ENCODE results near the gene YDJC. TPM values are rescaled to one million over a fixed set of nuclear protein-coding genes. Genes with fewer than 3 reads are reported as not detected.

YDJC gene
- total and polyA plus RNA-seq, 2 of the 13 experiments (the other 11 are each of a cell fraction or from before 2014, with no cell fraction given): 15.3 to 32.0 TPM

DNA sequence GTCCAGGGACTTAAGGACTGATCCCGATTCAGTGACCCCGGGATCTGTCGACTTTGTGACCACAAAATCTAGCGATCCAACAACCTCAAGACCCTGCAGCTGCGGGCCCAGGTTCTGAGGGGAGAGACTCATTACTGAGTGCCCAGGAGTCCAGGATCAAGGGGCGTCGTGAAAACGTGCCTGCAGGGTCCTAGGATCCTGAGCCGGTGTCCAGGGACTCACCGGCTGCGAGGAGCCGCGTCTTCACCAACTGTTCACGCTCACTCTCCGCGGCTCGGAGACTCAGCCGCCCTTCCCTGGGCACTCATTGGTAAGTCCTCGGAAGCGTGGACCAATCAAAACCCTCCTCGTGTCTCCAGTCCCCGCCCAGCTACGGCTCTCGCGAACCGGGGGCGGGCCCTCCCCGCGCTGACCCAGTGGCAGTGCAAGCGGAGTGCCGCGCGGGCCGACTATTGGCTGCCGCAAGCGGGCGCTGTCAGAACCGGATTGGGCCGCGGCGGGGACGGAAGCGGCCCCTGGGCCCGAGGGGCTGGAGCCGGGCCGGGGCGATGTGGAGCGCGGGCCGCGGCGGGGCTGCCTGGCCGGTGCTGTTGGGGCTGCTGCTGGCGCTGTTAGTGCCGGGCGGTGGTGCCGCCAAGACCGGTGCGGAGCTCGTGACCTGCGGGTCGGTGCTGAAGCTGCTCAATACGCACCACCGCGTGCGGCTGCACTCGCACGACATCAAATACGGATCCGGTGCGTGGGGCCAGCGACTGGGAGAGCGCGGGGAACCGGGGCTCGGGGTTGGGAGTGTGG lies 12.2 kb upstream of the YDJC start, which contains the start of gene SDF2L1 (continued):
- TF ChIP-seq, protein P1, sequence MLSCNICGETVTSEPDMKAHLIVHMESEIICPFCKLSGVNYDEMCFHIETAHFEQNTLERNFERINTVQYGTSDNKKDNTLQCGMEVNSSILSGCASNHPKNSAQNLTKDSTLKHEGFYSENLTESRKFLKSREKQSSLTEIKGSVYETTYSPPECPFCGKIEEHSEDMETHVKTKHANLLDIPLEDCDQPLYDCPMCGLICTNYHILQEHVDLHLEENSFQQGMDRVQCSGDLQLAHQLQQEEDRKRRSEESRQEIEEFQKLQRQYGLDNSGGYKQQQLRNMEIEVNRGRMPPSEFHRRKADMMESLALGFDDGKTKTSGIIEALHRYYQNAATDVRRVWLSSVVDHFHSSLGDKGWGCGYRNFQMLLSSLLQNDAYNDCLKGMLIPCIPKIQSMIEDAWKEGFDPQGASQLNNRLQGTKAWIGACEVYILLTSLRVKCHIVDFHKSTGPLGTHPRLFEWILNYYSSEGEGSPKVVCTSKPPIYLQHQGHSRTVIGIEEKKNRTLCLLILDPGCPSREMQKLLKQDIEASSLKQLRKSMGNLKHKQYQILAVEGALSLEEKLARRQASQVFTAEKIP (CRISPR knock-in tag; IDR thresholded peaks at IDR 0.05; ENCODE audit: borderline replicate concordance): no peak
- TF ChIP-seq, protein P2, sequence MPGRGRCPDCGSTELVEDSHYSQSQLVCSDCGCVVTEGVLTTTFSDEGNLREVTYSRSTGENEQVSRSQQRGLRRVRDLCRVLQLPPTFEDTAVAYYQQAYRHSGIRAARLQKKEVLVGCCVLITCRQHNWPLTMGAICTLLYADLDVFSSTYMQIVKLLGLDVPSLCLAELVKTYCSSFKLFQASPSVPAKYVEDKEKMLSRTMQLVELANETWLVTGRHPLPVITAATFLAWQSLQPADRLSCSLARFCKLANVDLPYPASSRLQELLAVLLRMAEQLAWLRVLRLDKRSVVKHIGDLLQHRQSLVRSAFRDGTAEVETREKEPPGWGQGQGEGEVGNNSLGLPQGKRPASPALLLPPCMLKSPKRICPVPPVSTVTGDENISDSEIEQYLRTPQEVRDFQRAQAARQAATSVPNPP (CRISPR knock-in tag; IDR thresholded peaks at IDR 0.05): 0 out of 2 replicates have a peak, but pooled peaks have one; percentile 26
- peak; percentile 92 for TF ChIP-seq SP4 (CRISPR knock-in tag; IDR thresholded peaks at IDR 0.05)
- no peak for TF ChIP-seq HOXD1 (CRISPR knock-in tag; IDR thresholded peaks at IDR 0.05)
- TF ChIP-seq NR2F1 (CRISPR knock-in tag; IDR thresholded peaks at IDR 0.05): no peak
- TF ChIP-seq MZF1 (CRISPR knock-in tag; IDR thresholded peaks at IDR 0.05; ENCODE audit: borderline replicate concordance): no peak
- TF ChIP-seq ZNF652 (CRISPR knock-in tag; IDR thresholded peaks at IDR 0.05; ENCODE audit: borderline replicate concordance, low read depth): no peak
- no peak for TF ChIP-seq ZBTB8A (CRISPR knock-in tag; IDR thresholded peaks at IDR 0.05; ENCODE audit: borderline replicate concordance, low read depth)
- TF ChIP-seq ISL2 (CRISPR knock-in tag; IDR thresholded peaks at IDR 0.05): 0 out of 2 replicates have a peak, but pooled peaks have one; percentile 12
- peak; percentile 22; the same call in 1 of the 2 replicates for TF ChIP-seq ZSCAN31 (CRISPR knock-in tag; IDR thresholded peaks at IDR 0.05; ENCODE audit: low read depth)
- TF ChIP-seq ZNF430 (CRISPR knock-in tag; IDR thresholded peaks at IDR 0.05): 0 out of 2 replicates have a peak, but pooled peaks have one; percentile 37
- TF ChIP-seq NRL (CRISPR knock-in tag; IDR thresholded peaks at IDR 0.05; ENCODE audit: borderline replicate concordance): no peak; the same call in 1 of the 2 replicates
- no peak for TF ChIP-seq MAFF (IDR thresholded peaks at IDR 0.05; ENCODE audit: low read depth, low read length)
- TF ChIP-seq NPAS2 (CRISPR knock-in tag; IDR thresholded peaks at IDR 0.05; ENCODE audit: borderline replicate concordance): no peak
- TF ChIP-seq, protein P3, sequence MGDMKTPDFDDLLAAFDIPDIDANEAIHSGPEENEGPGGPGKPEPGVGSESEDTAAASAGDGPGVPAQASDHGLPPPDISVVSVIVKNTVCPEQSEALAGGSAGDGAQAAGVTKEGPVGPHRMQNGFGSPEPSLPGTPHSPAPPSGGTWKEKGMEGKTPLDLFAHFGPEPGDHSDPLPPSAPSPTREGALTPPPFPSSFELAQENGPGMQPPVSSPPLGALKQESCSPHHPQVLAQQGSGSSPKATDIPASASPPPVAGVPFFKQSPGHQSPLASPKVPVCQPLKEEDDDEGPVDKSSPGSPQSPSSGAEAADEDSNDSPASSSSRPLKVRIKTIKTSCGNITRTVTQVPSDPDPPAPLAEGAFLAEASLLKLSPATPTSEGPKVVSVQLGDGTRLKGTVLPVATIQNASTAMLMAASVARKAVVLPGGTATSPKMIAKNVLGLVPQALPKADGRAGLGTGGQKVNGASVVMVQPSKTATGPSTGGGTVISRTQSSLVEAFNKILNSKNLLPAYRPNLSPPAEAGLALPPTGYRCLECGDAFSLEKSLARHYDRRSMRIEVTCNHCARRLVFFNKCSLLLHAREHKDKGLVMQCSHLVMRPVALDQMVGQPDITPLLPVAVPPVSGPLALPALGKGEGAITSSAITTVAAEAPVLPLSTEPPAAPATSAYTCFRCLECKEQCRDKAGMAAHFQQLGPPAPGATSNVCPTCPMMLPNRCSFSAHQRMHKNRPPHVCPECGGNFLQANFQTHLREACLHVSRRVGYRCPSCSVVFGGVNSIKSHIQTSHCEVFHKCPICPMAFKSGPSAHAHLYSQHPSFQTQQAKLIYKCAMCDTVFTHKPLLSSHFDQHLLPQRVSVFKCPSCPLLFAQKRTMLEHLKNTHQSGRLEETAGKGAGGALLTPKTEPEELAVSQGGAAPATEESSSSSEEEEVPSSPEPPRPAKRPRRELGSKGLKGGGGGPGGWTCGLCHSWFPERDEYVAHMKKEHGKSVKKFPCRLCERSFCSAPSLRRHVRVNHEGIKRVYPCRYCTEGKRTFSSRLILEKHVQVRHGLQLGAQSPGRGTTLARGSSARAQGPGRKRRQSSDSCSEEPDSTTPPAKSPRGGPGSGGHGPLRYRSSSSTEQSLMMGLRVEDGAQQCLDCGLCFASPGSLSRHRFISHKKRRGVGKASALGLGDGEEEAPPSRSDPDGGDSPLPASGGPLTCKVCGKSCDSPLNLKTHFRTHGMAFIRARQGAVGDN (CRISPR knock-in tag; IDR thresholded peaks at IDR 0.05): peak; percentile 82
- TF ChIP-seq RFXANK (CRISPR knock-in tag; IDR thresholded peaks at IDR 0.05): peak; percentile 80; the same call in 1 of the 2 replicates
- TF ChIP-seq, protein P4, sequence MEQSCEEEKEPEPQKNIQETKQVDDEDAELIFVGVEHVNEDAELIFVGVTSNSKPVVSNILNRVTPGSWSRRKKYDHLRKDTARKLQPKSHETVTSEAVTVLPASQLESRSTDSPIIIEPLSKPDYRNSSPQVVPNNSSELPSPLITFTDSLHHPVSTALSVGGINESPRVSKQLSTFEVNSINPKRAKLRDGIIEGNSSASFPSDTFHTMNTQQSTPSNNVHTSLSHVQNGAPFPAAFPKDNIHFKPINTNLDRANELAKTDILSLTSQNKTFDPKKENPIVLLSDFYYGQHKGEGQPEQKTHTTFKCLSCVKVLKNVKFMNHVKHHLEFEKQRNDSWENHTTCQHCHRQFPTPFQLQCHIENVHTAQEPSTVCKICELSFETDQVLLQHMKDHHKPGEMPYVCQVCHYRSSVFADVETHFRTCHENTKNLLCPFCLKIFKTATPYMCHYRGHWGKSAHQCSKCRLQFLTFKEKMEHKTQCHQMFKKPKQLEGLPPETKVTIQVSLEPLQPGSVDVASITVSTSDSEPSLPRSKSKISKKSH (CRISPR knock-in tag; IDR thresholded peaks at IDR 0.05; ENCODE audit: borderline replicate concordance): 0 out of 2 replicates have a peak, but pooled peaks have one; percentile 32
- TF ChIP-seq, protein P5, sequence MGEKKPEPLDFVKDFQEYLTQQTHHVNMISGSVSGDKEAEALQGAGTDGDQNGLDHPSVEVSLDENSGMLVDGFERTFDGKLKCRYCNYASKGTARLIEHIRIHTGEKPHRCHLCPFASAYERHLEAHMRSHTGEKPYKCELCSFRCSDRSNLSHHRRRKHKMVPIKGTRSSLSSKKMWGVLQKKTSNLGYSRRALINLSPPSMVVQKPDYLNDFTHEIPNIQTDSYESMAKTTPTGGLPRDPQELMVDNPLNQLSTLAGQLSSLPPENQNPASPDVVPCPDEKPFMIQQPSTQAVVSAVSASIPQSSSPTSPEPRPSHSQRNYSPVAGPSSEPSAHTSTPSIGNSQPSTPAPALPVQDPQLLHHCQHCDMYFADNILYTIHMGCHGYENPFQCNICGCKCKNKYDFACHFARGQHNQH (CRISPR knock-in tag; IDR thresholded peaks at IDR 0.05): no peak
- TF ChIP-seq ZNF777 (CRISPR knock-in tag; IDR thresholded peaks at IDR 0.05): peak; percentile 52
